ENCODE data around the gene GLYR1. TPM values are rescaled to one million over a fixed set of nuclear protein-coding genes. Genes with fewer than 3 reads are reported as not detected.

The GLYR1 gene
- total and polyA plus RNA-seq, 9 of the 15 experiments (the other 6 are each of a cell fraction or from before 2014, with no cell fraction given), result 6.7 to 99.2 (median 60.2) TPM

GRCh38 chr16:4852221-4852872, 5.3 kb upstream of the GLYR1 start (continued):
- TF ChIP-seq MAFF (IDR thresholded peaks at IDR 0.05; ENCODE audit: low read length), result peak; percentile 58; the same call in 1 of the 2 replicates
- no peak for TF ChIP-seq BCL6 (CRISPR knock-in tag; IDR thresholded peaks at IDR 0.05)
- TF ChIP-seq KLF10 (CRISPR knock-in tag; IDR thresholded peaks at IDR 0.05), result no peak
- TF ChIP-seq PHB2 (IDR thresholded peaks at IDR 0.05; ENCODE audit: low read depth), result no peak
- TF ChIP-seq MLX (CRISPR knock-in tag; conservative IDR thresholded peaks at IDR 0.05), result no peak
- no peak for TF ChIP-seq POU5F1 (IDR thresholded peaks at IDR 0.05; ENCODE audit: borderline replicate concordance, low read depth, low read length, partially characterized antibody)
- TF ChIP-seq WHSC1 (IDR thresholded peaks at IDR 0.05; ENCODE audit: low read length), result no peak
- TF ChIP-seq ZNF764 (CRISPR knock-in tag; IDR thresholded peaks at IDR 0.05; ENCODE audit: low read depth), result no peak
- TF ChIP-seq NFE2 (IDR thresholded peaks at IDR 0.05; ENCODE audit: low read depth), result peak; percentile 88
- no peak for TF ChIP-seq ATF1 (CRISPR knock-in tag; IDR thresholded peaks at IDR 0.05)
- no peak; the same call in 1 of the 2 replicates for TF ChIP-seq ATF1 (tag; IDR thresholded peaks at IDR 0.05)
- TF ChIP-seq, protein P1, sequence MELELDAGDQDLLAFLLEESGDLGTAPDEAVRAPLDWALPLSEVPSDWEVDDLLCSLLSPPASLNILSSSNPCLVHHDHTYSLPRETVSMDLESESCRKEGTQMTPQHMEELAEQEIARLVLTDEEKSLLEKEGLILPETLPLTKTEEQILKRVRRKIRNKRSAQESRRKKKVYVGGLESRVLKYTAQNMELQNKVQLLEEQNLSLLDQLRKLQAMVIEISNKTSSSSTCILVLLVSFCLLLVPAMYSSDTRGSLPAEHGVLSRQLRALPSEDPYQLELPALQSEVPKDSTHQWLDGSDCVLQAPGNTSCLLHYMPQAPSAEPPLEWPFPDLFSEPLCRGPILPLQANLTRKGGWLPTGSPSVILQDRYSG (tag; conservative IDR thresholded peaks at IDR 0.05; ENCODE audit: low read depth), result no peak
- TF ChIP-seq, protein P2, sequence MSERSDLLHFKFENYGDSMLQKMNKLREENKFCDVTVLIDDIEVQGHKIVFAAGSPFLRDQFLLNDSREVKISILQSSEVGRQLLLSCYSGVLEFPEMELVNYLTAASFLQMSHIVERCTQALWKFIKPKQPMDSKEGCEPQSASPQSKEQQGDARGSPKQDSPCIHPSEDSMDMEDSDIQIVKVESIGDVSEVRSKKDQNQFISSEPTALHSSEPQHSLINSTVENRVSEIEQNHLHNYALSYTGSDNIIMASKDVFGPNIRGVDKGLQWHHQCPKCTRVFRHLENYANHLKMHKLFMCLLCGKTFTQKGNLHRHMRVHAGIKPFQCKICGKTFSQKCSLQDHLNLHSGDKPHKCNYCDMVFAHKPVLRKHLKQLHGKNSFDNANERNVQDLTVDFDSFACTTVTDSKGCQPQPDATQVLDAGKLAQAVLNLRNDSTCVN (CRISPR knock-in tag; IDR thresholded peaks at IDR 0.05), result no peak

All from K562 (cell line).